ENCODE results near the gene MCRIP2. TPM values are rescaled to one million over a fixed set of nuclear protein-coding genes. Genes with fewer than 3 reads are reported as not detected.

MCRIP2 gene
- total and polyA plus RNA-seq, 3 donors from 2014 or later: 78.2 to 134 (median 83.1) TPM

DNA sequence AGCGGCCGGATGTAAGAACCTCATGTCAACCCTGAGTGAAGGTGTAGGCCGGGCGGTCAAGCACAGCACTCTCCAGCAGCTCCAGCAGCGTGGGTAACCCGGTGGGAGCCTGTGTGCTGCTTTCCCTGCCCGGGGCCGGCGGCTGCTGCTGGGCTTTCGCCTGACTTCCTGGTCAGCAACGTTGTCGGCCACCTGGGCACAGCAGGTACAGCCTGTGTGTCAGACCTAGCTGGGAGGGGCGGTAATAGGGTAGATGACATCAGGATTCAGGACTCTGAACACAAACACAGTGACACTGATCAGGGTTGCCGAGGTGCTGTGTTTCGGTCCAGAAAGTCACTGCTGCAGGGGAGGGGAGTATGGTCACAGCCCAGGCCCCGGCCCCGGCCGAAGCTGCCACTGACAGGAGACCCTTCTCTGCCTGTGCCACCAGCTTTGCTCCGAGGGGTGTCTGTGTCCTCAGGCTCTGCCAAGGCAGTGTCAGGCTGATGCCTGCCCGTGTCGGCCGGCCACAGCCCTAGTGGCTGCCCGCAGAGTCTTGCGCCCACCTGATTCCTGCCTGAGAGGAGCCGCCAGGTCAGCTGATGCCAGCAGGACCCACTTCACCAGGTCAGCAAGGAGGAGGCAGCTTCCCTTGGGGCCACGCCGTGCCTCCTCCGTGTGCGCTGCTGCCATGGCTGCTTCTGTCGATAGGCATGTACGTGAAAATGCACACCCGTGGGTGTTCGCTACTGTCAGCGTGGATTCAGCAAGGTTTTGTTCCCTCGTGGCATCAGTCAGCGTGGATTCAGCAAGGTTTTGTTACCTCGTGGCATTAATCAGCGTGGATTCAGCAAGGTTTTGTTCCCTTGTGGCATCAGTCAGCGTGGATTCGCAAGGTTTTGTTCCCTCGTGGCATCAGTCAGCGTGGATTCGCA lies 42.5 kb upstream of the MCRIP2 start:
- no peaks in the 10 kb centered on the region for H3K9me3 ChIP-seq
- no peaks in the 10 kb centered on the region for H3K27me3 ChIP-seq
- no peak for DNase-seq
- 93 to 95% methylated on average over 25 to 37 of the region's 43 CpGs for WGBS, 2 donors
- H3K27ac ChIP-seq: no peak overlapping the region
- H3K4me1 ChIP-seq: no peaks in the 10 kb centered on the region
- no peak for TF ChIP-seq POLR2A (IDR thresholded peaks at IDR 0.05)
- TF ChIP-seq, protein P1, sequence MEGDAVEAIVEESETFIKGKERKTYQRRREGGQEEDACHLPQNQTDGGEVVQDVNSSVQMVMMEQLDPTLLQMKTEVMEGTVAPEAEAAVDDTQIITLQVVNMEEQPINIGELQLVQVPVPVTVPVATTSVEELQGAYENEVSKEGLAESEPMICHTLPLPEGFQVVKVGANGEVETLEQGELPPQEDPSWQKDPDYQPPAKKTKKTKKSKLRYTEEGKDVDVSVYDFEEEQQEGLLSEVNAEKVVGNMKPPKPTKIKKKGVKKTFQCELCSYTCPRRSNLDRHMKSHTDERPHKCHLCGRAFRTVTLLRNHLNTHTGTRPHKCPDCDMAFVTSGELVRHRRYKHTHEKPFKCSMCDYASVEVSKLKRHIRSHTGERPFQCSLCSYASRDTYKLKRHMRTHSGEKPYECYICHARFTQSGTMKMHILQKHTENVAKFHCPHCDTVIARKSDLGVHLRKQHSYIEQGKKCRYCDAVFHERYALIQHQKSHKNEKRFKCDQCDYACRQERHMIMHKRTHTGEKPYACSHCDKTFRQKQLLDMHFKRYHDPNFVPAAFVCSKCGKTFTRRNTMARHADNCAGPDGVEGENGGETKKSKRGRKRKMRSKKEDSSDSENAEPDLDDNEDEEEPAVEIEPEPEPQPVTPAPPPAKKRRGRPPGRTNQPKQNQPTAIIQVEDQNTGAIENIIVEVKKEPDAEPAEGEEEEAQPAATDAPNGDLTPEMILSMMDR (IDR thresholded peaks at IDR 0.05): no peak
- no peak overlapping the region for H3K4me3 ChIP-seq
- intact Hi-C loops (cut with DNase I; ENCODE audit: low total_unique reads): no loop called here
- no peaks in the 10 kb centered on the region for H3K36me3 ChIP-seq (ENCODE audit: low read depth, missing control alignments)

DNA sequence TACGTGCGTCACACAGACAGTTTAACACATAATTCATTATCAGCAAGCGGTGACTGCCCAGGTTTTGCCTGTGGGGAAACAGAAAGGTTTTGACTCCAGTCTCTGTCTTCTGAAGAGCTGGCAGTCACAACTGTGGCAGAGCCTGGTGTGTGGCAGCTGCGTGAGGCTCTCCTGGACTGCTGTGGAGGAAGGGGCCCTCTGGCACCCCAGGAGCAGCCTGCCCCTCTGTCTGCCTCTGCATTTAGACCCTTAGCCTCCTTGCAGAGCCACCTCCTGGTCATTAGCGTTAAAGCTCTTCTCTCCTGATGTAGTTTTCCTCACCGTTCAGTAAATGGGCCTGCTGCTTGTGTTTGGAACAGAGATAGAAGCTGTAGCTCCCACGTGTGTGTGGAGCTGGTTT lies 40.8 kb upstream of the MCRIP2 start:
- DNase-seq: no peak
- Histone ChIP-seq H3K9me3 (no peaks in the 10 kb centered on the region), H3K27me3 (no peaks in the 10 kb centered on the region), H3K27ac (no peak overlapping the region), H3K36me3 (ENCODE audit: low read depth, missing control alignments) (no peaks in the 10 kb centered on the region), H3K4me3 (no peak overlapping the region), H3K4me1 (no peaks in the 10 kb centered on the region)
- TF ChIP-seq, protein P1 (IDR thresholded peaks at IDR 0.05): no peak
- TF ChIP-seq POLR2A (IDR thresholded peaks at IDR 0.05): no peak
- 69 to 71% methylated on average over 7 of the region's 7 CpGs for WGBS, 2 donors
- intact Hi-C loops (cut with DNase I; ENCODE audit: low total_unique reads): no loop called here

DNA sequence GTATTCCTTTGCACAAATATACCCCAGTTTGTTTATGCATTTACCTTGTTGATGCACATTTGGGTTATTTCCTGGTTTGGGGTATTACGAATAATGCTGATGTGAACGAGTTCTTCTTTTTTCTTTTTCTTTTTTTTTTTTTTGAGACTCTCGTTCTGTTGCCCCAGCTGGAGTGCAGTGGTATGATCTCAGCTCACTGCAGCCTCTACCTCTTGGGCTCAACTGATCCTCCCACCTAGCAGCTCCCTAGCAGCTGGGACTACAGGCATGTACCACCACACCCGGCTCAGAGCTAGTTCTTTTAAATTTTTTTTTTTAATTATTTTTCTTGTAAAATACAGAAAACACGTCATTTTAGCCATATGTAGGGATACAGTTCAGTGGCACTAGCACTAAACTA lies 37.7 kb upstream of the MCRIP2 start:
- no peak for TF ChIP-seq POLR2A (IDR thresholded peaks at IDR 0.05)
- TF ChIP-seq, protein P1 (IDR thresholded peaks at IDR 0.05): no peak
- Histone ChIP-seq H3K27ac (no peak overlapping the region), H3K27me3 (no peaks in the 10 kb centered on the region), H3K9me3 (no peaks in the 10 kb centered on the region), H3K4me1 (no peaks in the 10 kb centered on the region), H3K36me3 (ENCODE audit: low read depth, missing control alignments) (no peaks in the 10 kb centered on the region), H3K4me3 (no peak overlapping the region)
- intact Hi-C loops (cut with DNase I; ENCODE audit: low total_unique reads): no loop called here
- WGBS, 2 donors: 80 to 90% methylated on average over 5 of the region's 5 CpGs
- no peak for DNase-seq

DNA sequence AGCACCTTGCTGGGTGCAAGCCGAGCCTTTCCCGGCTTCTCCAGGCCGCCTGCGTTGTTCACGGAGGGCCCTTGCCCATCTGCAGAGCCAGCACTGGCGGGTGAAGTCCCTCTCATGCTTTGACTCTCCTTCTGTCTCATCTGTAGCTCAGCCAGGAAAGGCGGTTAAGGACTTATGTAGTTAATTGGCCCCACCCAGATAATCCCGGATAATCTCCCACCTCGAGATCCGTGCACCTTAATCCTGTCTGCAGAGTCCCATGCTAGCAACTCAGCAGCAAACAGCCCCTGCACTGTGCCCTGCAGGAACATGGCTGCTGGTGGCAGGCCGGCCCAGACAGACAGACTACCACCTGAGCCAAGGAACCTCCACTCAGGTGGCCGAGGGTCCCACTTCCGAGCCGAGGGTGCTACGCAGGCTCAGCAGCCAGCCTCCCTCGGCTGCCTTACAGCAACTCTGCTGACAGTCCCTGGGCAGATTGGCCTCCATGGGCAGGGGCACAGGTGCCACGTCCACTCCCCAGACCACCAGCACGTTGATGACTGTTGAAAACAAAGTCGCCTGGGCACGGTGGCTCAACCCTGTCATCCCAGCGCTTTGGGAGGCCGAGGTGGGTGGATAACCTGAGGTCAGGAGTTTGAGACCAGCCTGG lies 34.8 kb upstream of the MCRIP2 start:
- H3K27me3 ChIP-seq: no peaks in the 10 kb centered on the region
- H3K36me3 ChIP-seq (ENCODE audit: low read depth, missing control alignments): no peaks in the 10 kb centered on the region
- intact Hi-C loops (cut with DNase I; ENCODE audit: low total_unique reads): no loop called here
- no peak for DNase-seq
- H3K4me1 ChIP-seq: no peaks in the 10 kb centered on the region
- H3K9me3 ChIP-seq: no peaks in the 10 kb centered on the region
- no peak overlapping the region for H3K4me3 ChIP-seq
- TF ChIP-seq POLR2A (IDR thresholded peaks at IDR 0.05): no peak
- TF ChIP-seq, protein P1 (IDR thresholded peaks at IDR 0.05): no peak
- WGBS, 2 donors: 94 to 96% methylated on average over 11 to 22 of the region's 22 CpGs
- H3K27ac ChIP-seq: no peak overlapping the region

All from testis (tissue), 3 donors.